Stimulated activated CD8-positive, alpha-beta memory T cell treated with anti-CD3 and anti-CD28 coated beads, Interleukin-4, amount 100 ng/mL, for 1 hour (primary cell): ENCODE results near the gene NSD1.

Experiments
- DNase-seq, 2 donors: peaks; one replicate each; pipeline ENCODE4 v3.0.0-alpha.2; 2020; ENCODE audit warnings: low read depth in 2 of 2, low spot score in 1 of 2

The NSD1 gene

GRCh38 chr5:177319913-177320588 lies 186.5 kb downstream of the NSD1 start:
- DNase-seq: no peak

GRCh38 chr5:177320879-177321278 lies 187.3 kb downstream of the NSD1 start:
- DNase-seq: no peak

GRCh38 chr5:177325868-177326381 lies 192.4 kb downstream of the NSD1 start:
- no peak for DNase-seq

GRCh38 chr5:177327539-177328522 lies 194.3 kb downstream of the NSD1 start:
- no peak for DNase-seq

- DNase-seq: no peak
These were observed 195.1 kb downstream of the NSD1 start for GRCh38 chr5:177328545-177329231.

- DNase-seq: no peak
These were observed 196.3 kb downstream of the NSD1 start for GRCh38 chr5:177329883-177330282.

- DNase-seq: no peak
These were observed 197.6 kb downstream of the NSD1 start for GRCh38 chr5:177330991-177331842.

GRCh38 chr5:177332031-177332895 lies 198.7 kb downstream of the NSD1 start:
- DNase-seq: no peak

- DNase-seq: no peak
These were observed 199.3 kb downstream of the NSD1 start for GRCh38 chr5:177332896-177333260.

GRCh38 chr5:177333420-177334154 lies 200.0 kb downstream of the NSD1 start:
- no peak for DNase-seq

- DNase-seq: no peak
These were observed 200.6 kb downstream of the NSD1 start for GRCh38 chr5:177334155-177334551.

- no peak for DNase-seq
These were observed 201.5 kb downstream of the NSD1 start for GRCh38 chr5:177334781-177335700.

- no peak for DNase-seq
These were observed 202.1 kb downstream of the NSD1 start for GRCh38 chr5:177335701-177336065.

GRCh38 chr5:177336112-177336511 lies 202.5 kb downstream of the NSD1 start:
- DNase-seq: no peak

GRCh38 chr5:177336603-177337494 lies 203.3 kb downstream of the NSD1 start:
- DNase-seq: no peak

GRCh38 chr5:177338251-177339106 lies 204.9 kb downstream of the NSD1 start:
- no peak for DNase-seq
